Gastroesophageal sphincter (tissue), 4 donors: ENCODE results near the gene TAB3. TPM values are rescaled to one million over a fixed set of nuclear protein-coding genes. Genes with fewer than 3 reads are reported as not detected.

ENCODE experiments used
- ATAC-seq: fragments of 150-250 bp; one replicate; pipeline ENCODE4 v1.9.1; 2016; ENCODE audit warnings: mild to moderate bottlenecking, moderate library complexity
- H3K27ac ChIP-seq, 4 donors: fragments of 200-600 bp; sonication (generic) in 3 of 4; 1 replicate in 3 of 4; 2 replicates in 1 of 4; pipeline ENCODE4 v1.5.1; 2016 to 2019
- H3K27me3 ChIP-seq: fragments of 200-600 bp; sonication (generic); one replicate; pipeline ENCODE4 v1.5.1; 2019
- H3K36me3 ChIP-seq, 2 donors: fragments of 200-600 bp; sonication (generic); one replicate each; pipeline ENCODE4 v1.5.1; 2019; ENCODE audit warnings: control low read depth in 1 of 2
- H3K4me1 ChIP-seq, 3 donors: fragments of 200-600 bp; sonication (generic); 1 replicate in 2 of 3; 2 replicates in 1 of 3; pipeline ENCODE4 v1.5.1; 2016 to 2019; ENCODE audit warnings: control low read depth in 2 of 3
- H3K4me3 ChIP-seq, 2 donors: fragments of 200-600 bp; sonication (generic); one replicate each; pipeline ENCODE4 v1.5.1; 2019; ENCODE audit warnings: mild to moderate bottlenecking in 1 of 2, moderate library complexity in 1 of 2
- H3K9me3 ChIP-seq, 3 donors: fragments of 200-600 bp; sonication (generic); one replicate each; pipeline ENCODE4 v1.5.1; 2017 to 2019; ENCODE audit warnings: control low read depth in 2 of 3
- EP300 ChIP-seq: sonication (generic); formaldehyde crosslinking; IDR thresholded peaks from one replicate; pipeline ENCODE4 v1.6.1; 2017; ENCODE audit warnings: antibody characterized with exemption, mild to moderate bottlenecking
- POLR2A ChIP-seq, 2 donors: fragments of 450-650 bp; IDR thresholded peaks; one replicate each; pipeline ENCODE4 v1.6.1; 2017; ENCODE audit warnings: antibody characterized with exemption in 2 of 2, mild to moderate bottlenecking in 2 of 2, moderate library complexity in 1 of 2
- POLR2AphosphoS5 ChIP-seq: sonication (generic); formaldehyde crosslinking; IDR thresholded peaks from one replicate; pipeline ENCODE4 v1.6.1; 2017; ENCODE audit warnings: antibody characterized with exemption
- WGBS, 2 donors: methylation state at CpG; one replicate each; pipeline ENCODE4 v1.1.5; 2018; ENCODE audit warnings: low coverage in 1 of 2; 5-methylcytosine and 5-hydroxymethylcytosine counted together
- total RNA-seq, 4 donors: library from RNA; depleted of rRNA; stranded (reverse); fragments of >200 nt; gene quantifications; one replicate each; pipeline ENCODE4 v1.1.0, GENCODE V29; 2016
- TF ChIP-seq, protein P1 (sequence below), 4 experiments: fragments of 200-600 bp in 2 of 4; fragments of 450-650 bp in 2 of 4; sonication (generic) in 1 of 4; IDR thresholded peaks; one replicate each; pipeline ENCODE4 v1.5.1; 2017 to 2019; ENCODE audit warnings: antibody characterized with exemption in 4 of 4, mild to moderate bottlenecking in 2 of 4, moderate library complexity in 2 of 4

The TAB3 gene
- total RNA-seq, 4 donors from 2014 or later, result 16.8 to 26.0 (median 18.7) TPM

DNA sequence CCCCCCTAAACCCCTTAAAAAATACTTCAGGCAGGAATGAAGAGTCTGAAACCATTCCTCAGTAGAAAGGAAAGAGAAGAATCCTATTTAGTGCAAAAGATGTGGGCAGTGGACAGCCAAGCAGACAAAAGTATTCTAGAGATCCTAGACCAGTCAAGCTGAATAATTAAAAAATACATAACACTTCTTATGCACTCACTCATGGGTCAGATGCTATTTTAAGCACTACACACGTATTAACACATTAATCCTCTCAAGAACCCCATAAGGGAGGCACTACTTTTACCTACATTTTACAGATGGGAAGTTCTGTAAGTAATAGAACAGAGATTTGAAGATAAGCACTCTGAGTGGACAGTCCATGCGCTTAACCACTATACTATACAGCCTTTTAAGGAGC is 5.9 kb downstream of the TAB3 start:
- no peak overlapping the region for H3K27ac ChIP-seq
- peaks cover 0 to 21% (median 0%) of the 10 kb centered on the region in 3 donors for H3K4me1 ChIP-seq
- no peak for ATAC-seq
- H3K9me3 ChIP-seq, result no peaks in the 10 kb centered on the region
- H3K4me3 ChIP-seq, result no peak overlapping the region
- TF ChIP-seq, protein P1, sequence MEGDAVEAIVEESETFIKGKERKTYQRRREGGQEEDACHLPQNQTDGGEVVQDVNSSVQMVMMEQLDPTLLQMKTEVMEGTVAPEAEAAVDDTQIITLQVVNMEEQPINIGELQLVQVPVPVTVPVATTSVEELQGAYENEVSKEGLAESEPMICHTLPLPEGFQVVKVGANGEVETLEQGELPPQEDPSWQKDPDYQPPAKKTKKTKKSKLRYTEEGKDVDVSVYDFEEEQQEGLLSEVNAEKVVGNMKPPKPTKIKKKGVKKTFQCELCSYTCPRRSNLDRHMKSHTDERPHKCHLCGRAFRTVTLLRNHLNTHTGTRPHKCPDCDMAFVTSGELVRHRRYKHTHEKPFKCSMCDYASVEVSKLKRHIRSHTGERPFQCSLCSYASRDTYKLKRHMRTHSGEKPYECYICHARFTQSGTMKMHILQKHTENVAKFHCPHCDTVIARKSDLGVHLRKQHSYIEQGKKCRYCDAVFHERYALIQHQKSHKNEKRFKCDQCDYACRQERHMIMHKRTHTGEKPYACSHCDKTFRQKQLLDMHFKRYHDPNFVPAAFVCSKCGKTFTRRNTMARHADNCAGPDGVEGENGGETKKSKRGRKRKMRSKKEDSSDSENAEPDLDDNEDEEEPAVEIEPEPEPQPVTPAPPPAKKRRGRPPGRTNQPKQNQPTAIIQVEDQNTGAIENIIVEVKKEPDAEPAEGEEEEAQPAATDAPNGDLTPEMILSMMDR (IDR thresholded peaks at IDR 0.05), result no peak
- TF ChIP-seq EP300 (no peak), POLR2AphosphoS5 (no peak), POLR2A (IDR thresholded peaks at IDR 0.05) (no peak)
- no peaks in the 10 kb centered on the region for H3K27me3 ChIP-seq
- H3K36me3 ChIP-seq, result no peaks in the 10 kb centered on the region
- WGBS, 2 donors, result 60 to 71% methylated on average over 2 of the region's 2 CpGs

DNA sequence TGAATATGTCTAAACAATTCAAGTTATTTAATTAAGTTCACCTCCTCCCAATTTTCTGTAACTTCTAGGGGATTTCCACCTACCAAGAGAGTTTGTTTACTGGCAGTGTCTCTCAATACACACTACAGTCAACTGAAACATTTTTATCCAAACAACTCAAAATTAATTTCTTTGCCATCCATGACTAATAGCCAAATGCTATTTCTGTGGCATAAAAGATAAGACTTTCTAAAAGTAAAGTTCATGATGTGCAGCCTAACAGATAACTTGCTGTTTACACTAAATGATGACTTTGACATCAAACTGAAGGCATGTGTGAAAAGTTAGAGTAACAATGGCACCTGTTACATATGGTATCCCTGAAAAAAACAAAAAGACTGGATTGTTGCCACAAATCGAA is 7.3 kb downstream of the TAB3 start:
- WGBS, 2 donors, result 73 to 100% methylated on average over 1 of the region's 1 CpG
- H3K36me3 ChIP-seq, result no peaks in the 10 kb centered on the region
- peaks cover 0 to 9% (median 0%) of the 10 kb centered on the region in 3 donors for H3K4me1 ChIP-seq
- H3K27me3 ChIP-seq, result no peaks in the 10 kb centered on the region
- no peak overlapping the region for H3K27ac ChIP-seq
- TF ChIP-seq POLR2A (IDR thresholded peaks at IDR 0.05) (no peak), EP300 (no peak), POLR2AphosphoS5 (no peak)
- TF ChIP-seq, protein P1 (IDR thresholded peaks at IDR 0.05), result no peak
- H3K9me3 ChIP-seq, result no peaks in the 10 kb centered on the region
- no peak overlapping the region for H3K4me3 ChIP-seq
- ATAC-seq, result no peak

DNA sequence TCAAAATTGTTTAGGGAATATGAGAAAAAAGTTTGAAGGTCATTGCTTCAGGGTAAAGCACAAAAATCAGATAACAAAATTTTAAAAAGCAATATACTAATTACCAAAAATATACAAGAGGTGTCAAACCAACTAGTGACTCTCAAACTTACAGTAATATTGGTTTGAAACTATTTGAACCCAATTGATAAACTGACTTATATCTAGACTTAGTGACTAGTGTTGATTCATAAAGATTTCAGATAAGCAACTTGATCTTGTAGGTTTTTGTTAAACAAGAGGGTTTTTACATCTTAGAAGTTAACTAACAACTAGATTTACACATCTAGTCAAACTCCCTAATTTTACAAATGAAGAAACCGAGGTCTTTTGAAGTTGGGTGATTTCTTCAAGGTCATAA is 7.7 kb downstream of the TAB3 start:
- Histone ChIP-seq H3K27me3 (no peaks in the 10 kb centered on the region), H3K4me1 (peaks cover 0 to 10% (median 0%) of the 10 kb centered on the region in 3 donors), H3K4me3 (no peak overlapping the region), H3K9me3 (no peaks in the 10 kb centered on the region), H3K36me3 (no peaks in the 10 kb centered on the region), H3K27ac (no peak overlapping the region)
- TF ChIP-seq POLR2AphosphoS5 (no peak), EP300 (no peak)
- TF ChIP-seq, protein P1 (IDR thresholded peaks at IDR 0.05), result no peak
- 13 to 83% methylated on average over 1 of the region's 1 CpG for WGBS, 2 donors
- no peak for ATAC-seq

DNA sequence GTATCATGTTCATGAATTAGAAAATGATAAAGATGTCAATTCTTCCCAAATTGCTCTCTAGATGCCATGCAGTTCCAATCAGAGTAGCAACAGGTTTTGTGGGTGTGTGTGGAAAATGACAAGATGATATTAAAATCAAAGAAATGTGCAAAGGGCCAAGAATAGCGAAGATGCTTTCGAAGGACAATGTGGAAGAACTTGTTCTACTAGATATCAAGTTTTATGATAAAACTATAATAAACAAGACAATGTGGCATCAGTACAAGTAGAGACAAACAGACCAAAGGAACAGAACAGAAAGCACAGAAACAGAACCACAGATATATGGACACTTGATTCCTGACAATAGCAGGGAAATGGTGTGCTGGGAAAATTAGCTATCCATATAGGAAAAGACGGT is 9.0 kb downstream of the TAB3 start:
- Histone ChIP-seq H3K4me3 (no peak overlapping the region), H3K4me1 (peaks cover 0 to 14% (median 0%) of the 10 kb centered on the region in 3 donors), H3K9me3 (no peaks in the 10 kb centered on the region), H3K27ac (no peak overlapping the region), H3K36me3 (no peaks in the 10 kb centered on the region), H3K27me3 (no peaks in the 10 kb centered on the region)
- WGBS, 2 donors, result 85 to 93% methylated on average over 3 of the region's 3 CpGs
- no peak for ATAC-seq
- TF ChIP-seq, protein P1 (IDR thresholded peaks at IDR 0.05), result no peak
- TF ChIP-seq EP300 (no peak), POLR2A (IDR thresholded peaks at IDR 0.05) (no peak)

DNA sequence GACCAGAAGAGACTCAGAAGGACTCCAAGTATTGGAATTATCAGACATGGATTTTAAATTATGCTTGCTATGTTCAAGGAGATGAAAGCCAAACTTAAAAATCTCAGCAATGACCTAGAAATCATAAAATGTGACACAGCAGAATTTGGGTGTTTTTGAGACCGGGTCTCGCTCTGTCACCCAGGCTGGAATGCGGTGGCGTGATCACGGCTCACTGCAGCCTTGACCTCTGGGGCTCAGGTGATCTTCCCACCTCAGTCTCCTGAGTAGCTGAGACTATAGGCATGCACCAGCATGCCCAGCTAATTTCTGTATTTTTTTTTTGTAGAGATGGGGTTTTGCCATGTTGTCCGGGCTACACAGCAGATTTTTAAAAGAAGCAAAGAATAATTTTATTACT is 12.7 kb downstream of the TAB3 start:
- no peaks in the 10 kb centered on the region for H3K36me3 ChIP-seq
- no peak overlapping the region for H3K27ac ChIP-seq
- H3K27me3 ChIP-seq, result no peaks in the 10 kb centered on the region
- no peaks in the 10 kb centered on the region for H3K9me3 ChIP-seq
- no peak for ATAC-seq
- H3K4me1 ChIP-seq, result peaks cover 0 to 6% (median 0%) of the 10 kb centered on the region in 3 donors
- H3K4me3 ChIP-seq, result no peak overlapping the region
- WGBS, 2 donors, result 93 to 96% methylated on average over 5 to 6 of the region's 6 CpGs
- TF ChIP-seq POLR2AphosphoS5 (no peak), EP300 (no peak), POLR2A (IDR thresholded peaks at IDR 0.05) (no peak)
- TF ChIP-seq, protein P1 (IDR thresholded peaks at IDR 0.05), result no peak
